ENCODE measurements around the gene MYLK4.

Gene MYLK4

DNA sequence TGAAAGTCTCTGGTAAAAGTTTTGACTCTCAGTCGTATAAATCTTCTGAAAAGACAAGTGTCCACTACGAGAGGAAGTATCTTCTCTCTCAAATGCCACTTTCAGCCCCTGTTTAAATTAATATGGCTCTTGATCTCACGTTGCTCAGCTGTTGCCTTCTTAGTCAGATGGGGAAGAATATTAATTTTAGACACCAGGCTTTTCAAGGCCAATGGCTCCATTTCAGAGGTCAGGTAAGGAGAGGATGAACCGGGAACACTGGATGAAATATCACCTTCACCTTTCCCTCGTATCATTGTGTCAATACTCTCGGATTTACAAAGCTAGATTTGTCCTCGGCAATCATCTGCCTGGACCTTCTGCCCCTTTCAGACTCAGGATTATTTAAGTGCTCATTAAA is at the start of gene MYLK4:
MYLK4 (minus strand) TSS at position 91 of the 400 bp plus-strand sequence. CDS start 1,628 bp downstream, outside the sequence.
- no peak for TF ChIP-seq CTCF (IDR thresholded peaks at IDR 0.05; ENCODE audit: low read depth, low read length)
- DNase-seq (ENCODE audit: extremely low read depth, low read depth), result no peak

DNA sequence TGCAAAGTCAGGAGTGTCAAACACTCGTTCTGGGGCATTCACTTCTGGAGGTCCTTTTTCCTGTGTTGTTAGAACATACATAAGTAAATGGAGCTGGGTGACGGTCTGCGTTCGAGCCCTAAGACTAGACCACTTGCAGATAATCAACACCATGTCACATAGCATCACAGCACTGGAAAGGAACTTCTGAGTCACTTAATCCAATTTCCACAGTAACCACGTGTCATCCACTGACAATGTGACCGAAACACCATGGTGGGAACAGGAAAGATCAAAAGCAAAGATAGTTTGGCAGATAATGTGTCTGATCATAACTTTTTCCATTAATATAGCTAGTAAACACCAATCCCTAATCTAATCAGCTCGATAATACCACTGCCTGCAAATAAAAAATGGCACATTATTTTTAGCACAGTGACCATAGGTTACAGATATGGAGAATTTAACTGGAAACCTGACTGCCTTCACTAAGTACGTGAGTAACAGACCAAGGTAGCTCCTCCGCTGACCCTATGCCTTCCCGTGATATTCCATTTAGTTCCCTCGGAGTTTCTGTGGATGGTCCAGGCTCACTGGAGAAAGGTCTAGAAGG is 49.3 kb upstream of the MYLK4 start:
- no peak for DNase-seq (ENCODE audit: extremely low read depth, low read depth)
- TF ChIP-seq CTCF (IDR thresholded peaks at IDR 0.05; ENCODE audit: low read depth, low read length), result no peak

DNA sequence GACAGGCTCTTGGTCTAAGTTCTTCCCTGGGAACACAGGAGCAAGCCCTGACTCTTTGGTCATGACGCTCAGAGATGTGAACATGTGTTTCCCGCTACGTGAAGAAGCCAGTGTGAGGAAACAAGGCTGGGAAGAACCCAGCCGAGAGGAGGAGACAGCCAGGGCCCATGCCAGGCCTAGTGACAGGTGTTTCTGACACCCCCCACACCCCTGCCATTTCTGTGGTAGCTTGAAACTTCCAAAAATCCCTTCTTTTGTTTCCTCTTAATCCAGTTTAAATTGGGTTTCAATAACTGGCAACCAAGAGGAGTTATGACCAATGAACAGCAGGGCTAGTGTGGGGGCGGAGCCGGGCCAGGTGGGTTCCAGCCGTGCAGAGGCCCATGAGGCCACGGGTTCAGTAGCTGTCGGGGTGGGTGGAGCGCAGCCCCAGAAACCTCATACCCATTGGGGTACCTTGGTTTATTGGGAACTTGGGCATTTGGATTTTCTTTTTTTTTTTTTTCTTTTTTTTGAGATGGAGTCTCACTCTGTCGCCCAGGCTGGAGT is 47.9 kb upstream of the MYLK4 start:
- TF ChIP-seq CTCF (IDR thresholded peaks at IDR 0.05; ENCODE audit: low read depth, low read length), result no peak

GRCh38 chr6:2797564-2798031 is 46.9 kb upstream of the MYLK4 start:
- no peak for DNase-seq (ENCODE audit: extremely low read depth, low read depth)
- TF ChIP-seq CTCF (IDR thresholded peaks at IDR 0.05; ENCODE audit: low read depth, low read length), result no peak

More for the DNA sequence above, 47.9 kb upstream of the MYLK4 start:
- no peak for DNase-seq (ENCODE audit: extremely low read depth, low read depth)

DNA sequence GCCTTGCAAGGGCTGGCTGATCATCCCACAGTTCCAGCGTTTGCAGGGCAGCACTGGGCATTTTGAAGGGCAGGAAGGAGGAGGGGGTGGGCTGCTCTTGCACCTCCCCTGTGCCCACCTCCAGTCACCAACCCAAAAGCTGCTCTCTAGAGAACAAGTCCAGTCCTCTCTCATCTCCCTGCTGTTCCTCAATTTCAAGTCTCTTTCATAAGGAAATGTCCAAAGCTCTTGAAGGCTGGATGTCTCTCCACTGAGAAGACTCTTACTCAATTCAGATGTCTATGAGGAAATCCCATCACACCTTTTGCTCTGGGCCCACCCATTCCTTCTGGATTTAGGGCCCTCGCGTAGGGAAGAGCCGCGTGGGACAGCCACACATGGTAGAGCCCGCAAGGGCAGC is 46.1 kb upstream of the MYLK4 start:
- DNase-seq (ENCODE audit: extremely low read depth, low read depth), result no peak
- no peak for TF ChIP-seq CTCF (IDR thresholded peaks at IDR 0.05; ENCODE audit: low read depth, low read length)

GRCh38 chr6:2795956-2796355 is 45.2 kb upstream of the MYLK4 start:
- DNase-seq (ENCODE audit: extremely low read depth, low read depth), result no peak
- no peak for TF ChIP-seq CTCF (IDR thresholded peaks at IDR 0.05; ENCODE audit: low read depth, low read length)

- no peak for DNase-seq (ENCODE audit: extremely low read depth, low read depth)
- no peak for TF ChIP-seq CTCF (IDR thresholded peaks at IDR 0.05; ENCODE audit: low read depth, low read length)
Observed at GRCh38 chr6:2795162-2795561, 44.4 kb upstream of the MYLK4 start.

Measured in AG09319 (cell line).